H9 (cell line): ENCODE results near the gene SEC23B. TPM values are rescaled to one million over a fixed set of nuclear protein-coding genes. Genes with fewer than 3 reads are reported as not detected.
A peak's percentile ranks its signal among the peaks of the same experiment; 100 is the strongest.

Experiments used
- DNase-seq: peaks from one replicate; pipeline ENCODE4 v3.0.0-alpha.2; 2017
- H2AFZ ChIP-seq: one replicate; pipeline ENCODE4 v1.6.1; 2013; ENCODE audit warnings: mild to moderate bottlenecking, low read length, control low read depth, moderate library complexity
- H2AK5ac ChIP-seq: 2 replicates; pipeline ENCODE4 v1.6.1; 2013; ENCODE audit warnings: low read length, control low read depth, mixed read lengths; ENCODE audit not compliant: insufficient read length
- H2BK120ac ChIP-seq: one replicate; pipeline ENCODE4 v1.6.1; 2013; ENCODE audit warnings: low read depth, mild to moderate bottlenecking, low read length, control low read depth, inconsistent platforms; ENCODE audit not compliant: poor library complexity, severe bottlenecking
- H2BK12ac ChIP-seq: 2 replicates; pipeline ENCODE4 v1.6.1; 2013; ENCODE audit warnings: low read length, control low read depth, mixed read lengths, low read depth; ENCODE audit not compliant: insufficient read length
- H2BK15ac ChIP-seq: 2 replicates; pipeline ENCODE4 v1.6.1; 2013; ENCODE audit warnings: low read depth, low read length, control low read depth
- H2BK20ac ChIP-seq: one replicate; pipeline ENCODE4 v1.6.1; 2013; ENCODE audit warnings: low read depth, mild to moderate bottlenecking, low read length, control low read depth, inconsistent platforms; ENCODE audit not compliant: poor library complexity, severe bottlenecking
- H2BK5ac ChIP-seq: 2 replicates; pipeline ENCODE4 v1.6.1; 2013; ENCODE audit warnings: low read length, control low read depth, mixed read lengths; ENCODE audit not compliant: insufficient read length
- H3K14ac ChIP-seq: 2 replicates; pipeline ENCODE4 v1.6.1; 2013; ENCODE audit warnings: low read length, control low read depth; ENCODE audit not compliant: insufficient read depth
- H3K18ac ChIP-seq: 2 replicates; pipeline ENCODE4 v1.6.1; 2013; ENCODE audit warnings: low read depth, mild to moderate bottlenecking, mixed read lengths, low read length, control low read depth; ENCODE audit not compliant: insufficient read length
- H3K23ac ChIP-seq: 2 replicates; pipeline ENCODE4 v1.6.1; 2013; ENCODE audit warnings: low read length, control low read depth, mixed read lengths, low read depth; ENCODE audit not compliant: insufficient read length
- H3K23me2 ChIP-seq: 2 replicates; pipeline ENCODE4 v1.6.1; 2013; ENCODE audit warnings: low read depth, mild to moderate bottlenecking, mixed read lengths, low read length, control low read depth; ENCODE audit not compliant: insufficient read length, poor library complexity, severe bottlenecking
- H3K27ac ChIP-seq: 2 replicates; pipeline ENCODE4 v1.5.1; 2013; ENCODE audit warnings: low read length, control low read depth, mixed read lengths, low read depth; ENCODE audit not compliant: insufficient read length
- H3K27me3 ChIP-seq: 2 replicates; pipeline ENCODE4 v1.6.1; 2013; ENCODE audit warnings: low read length, control low read depth, inconsistent platforms; ENCODE audit not compliant: insufficient read depth
- H3K4ac ChIP-seq: 2 replicates; pipeline ENCODE4 v1.6.1; 2013; ENCODE audit warnings: low read depth, mild to moderate bottlenecking, control low read depth, inconsistent platforms, low read length, moderate library complexity
- H3K4me1 ChIP-seq: 2 replicates; pipeline ENCODE4 v1.6.1; 2013; ENCODE audit warnings: low read length, control low read depth, inconsistent platforms; ENCODE audit not compliant: insufficient read depth
- H3K4me2 ChIP-seq: 2 replicates; pipeline ENCODE4 v1.6.1; 2013; ENCODE audit warnings: low read length, control low read depth, mixed read lengths; ENCODE audit not compliant: insufficient read length, insufficient read depth
- H3K56ac ChIP-seq: 2 replicates; pipeline ENCODE4 v1.6.1; 2013; ENCODE audit warnings: low read depth, mild to moderate bottlenecking, mixed read lengths, low read length, control low read depth; ENCODE audit not compliant: insufficient read length
- H3K79me1 ChIP-seq: 2 replicates; pipeline ENCODE4 v1.6.1; 2013; ENCODE audit warnings: low read depth, mild to moderate bottlenecking, moderate library complexity, low read length, control low read depth, inconsistent platforms; ENCODE audit not compliant: insufficient read depth, poor library complexity, severe bottlenecking
- H3K79me2 ChIP-seq: 2 replicates; pipeline ENCODE4 v1.6.1; 2013; ENCODE audit warnings: low read length, control low read depth, inconsistent platforms; ENCODE audit not compliant: insufficient read depth
- H3K9ac ChIP-seq: 2 replicates; pipeline ENCODE4 v1.6.1; 2013; ENCODE audit warnings: low read length, control low read depth, mixed read lengths; ENCODE audit not compliant: insufficient read length; ENCODE audit errors: extremely low read depth
- H3K9me3 ChIP-seq: one replicate; pipeline ENCODE4 v1.6.1; 2013; ENCODE audit warnings: low read depth, low read length, inconsistent platforms; ENCODE audit not compliant: control insufficient read depth
- H3T11ph ChIP-seq: one replicate; pipeline ENCODE4 v1.6.1; 2013; ENCODE audit warnings: mild to moderate bottlenecking, low read length, control low read depth, inconsistent platforms
- H4K20me1 ChIP-seq: one replicate; pipeline ENCODE4 v1.6.1; 2013; ENCODE audit not compliant: control insufficient read depth, insufficient read length, insufficient read depth
- H4K5ac ChIP-seq: 2 replicates; pipeline ENCODE4 v1.6.1; 2013; ENCODE audit warnings: low read depth, mild to moderate bottlenecking, mixed read lengths, low read length, control low read depth; ENCODE audit not compliant: insufficient read length
- H4K8ac ChIP-seq: replicated peaks from 2 replicates; pipeline ENCODE4 v1.6.1; 2013; ENCODE audit warnings: low read length, control low read depth, mixed read lengths, low read depth; ENCODE audit not compliant: insufficient read length
- H4K91ac ChIP-seq: 2 replicates; pipeline ENCODE4 v1.6.1; 2013; ENCODE audit warnings: low read depth, mild to moderate bottlenecking, moderate library complexity, mixed read lengths, low read length, control low read depth; ENCODE audit not compliant: insufficient read length
- H3K27ac Mint-ChIP-seq, 3 experiments: 2 replicates in 2 of 3; 3 replicates in 1 of 3; pipeline ENCODE4 v1.8.0; 2020 to 2021; ENCODE audit warnings: mixed read lengths in 3 of 3, mild to moderate bottlenecking in 1 of 3, moderate library complexity in 1 of 3
- H3K27me3 Mint-ChIP-seq: 2 replicates; pipeline ENCODE4 v1.8.0; 2021; ENCODE audit warnings: low read depth, mild to moderate bottlenecking, moderate library complexity, mixed read lengths
- H3K36me3 Mint-ChIP-seq, 3 experiments: 2 replicates in 2 of 3; 3 replicates in 1 of 3; pipeline ENCODE4 v1.8.0; 2020 to 2021; ENCODE audit warnings: low read depth in 3 of 3, mixed read lengths in 3 of 3; ENCODE audit not compliant: insufficient read depth in 1 of 3
- H3K4me1 Mint-ChIP-seq, 2 experiments: 2 replicates each; pipeline ENCODE4 v1.8.0; 2020; ENCODE audit warnings: mixed read lengths in 2 of 2
- H3K4me3 Mint-ChIP-seq, 2 experiments: 2 replicates in 1 of 2; 3 replicates in 1 of 2; pipeline ENCODE4 v1.8.0; 2020 to 2021; ENCODE audit warnings: mild to moderate bottlenecking in 2 of 2, mixed read lengths in 2 of 2, moderate library complexity in 1 of 2
- H3K9me3 Mint-ChIP-seq, 2 experiments: 2 replicates in 1 of 2; 3 replicates in 1 of 2; pipeline ENCODE4 v1.8.0; 2020; ENCODE audit warnings: mild to moderate bottlenecking in 2 of 2, mixed read lengths in 2 of 2, moderate library complexity in 1 of 2
- CTCF ChIP-seq: fragments of 200-600 bp; sonication (generic); conservative IDR thresholded peaks from 3 replicates; pipeline ENCODE4 v1.8.0; 2021; ENCODE audit warnings: antibody characterized with exemption, mild to moderate bottlenecking
- WGBS: extraction: QIAGEN DNeasy Blood & Tissue Kit; methylation state at CpG from one replicate; pipeline ENCODE4 v1.1.7; 2013; ENCODE audit warnings: missing lambda C conversion rate, low lambda C conversion rate, mixed read lengths; ENCODE audit not compliant: insufficient read length; ENCODE audit errors: extremely low coverage; 5-methylcytosine and 5-hydroxymethylcytosine counted together
- total RNA-seq: library from RNA; stranded (reverse); gene quantifications from 2 replicates; pipeline ENCODE4 v1.2.1, GENCODE V29; 2021

The SEC23B gene
- total RNA-seq, 1 experiment from 2014 or later, result 65.9 TPM

- H2BK15ac ChIP-seq, result no peak overlapping the region
- H3K23me2 ChIP-seq, result no peaks in the 10 kb centered on the region
- no peak overlapping the region for H2BK120ac ChIP-seq
- H3K27ac ChIP-seq, result no peak overlapping the region
- H2BK5ac ChIP-seq, result no peak overlapping the region
- Mint-ChIP-seq H3K27ac (peak overlapping the region in 1 of 3 experiments; percentile 62; a peak in 1 of 7 replicates), H3K4me3 (no peak overlapping the region), H3K27me3 (no peaks in the 10 kb centered on the region), H3K36me3 (peaks cover 15 to 67% (median 44%) of the 10 kb centered on the region in 3 experiments), H3K4me1 (no peaks in the 10 kb centered on the region), H3K9me3 (no peaks in the 10 kb centered on the region)
- H3K79me2 ChIP-seq, result no peaks in the 10 kb centered on the region
- no peak overlapping the region for H4K5ac ChIP-seq
- no peak overlapping the region for H2AFZ ChIP-seq
- H3K18ac ChIP-seq, result no peak overlapping the region
- no peaks in the 10 kb centered on the region for H3K9me3 ChIP-seq
- H4K20me1 ChIP-seq, result no peaks in the 10 kb centered on the region
- H3K23ac ChIP-seq, result no peak overlapping the region
- no peak overlapping the region for H3T11ph ChIP-seq
- H3K56ac ChIP-seq, result no peak overlapping the region
- H2AK5ac ChIP-seq, result no peak overlapping the region
- WGBS, result no CpG with 5 or more reads among the region's 4 CpGs
- no peak overlapping the region for H2BK12ac ChIP-seq
- no peak overlapping the region for H3K4ac ChIP-seq
- no peaks in the 10 kb centered on the region for H3K4me1 ChIP-seq
- H2BK20ac ChIP-seq, result no peak overlapping the region
- TF ChIP-seq CTCF, result no peak
- no peak overlapping the region for H4K8ac ChIP-seq
- H3K79me1 ChIP-seq, result no peaks in the 10 kb centered on the region
- no peak overlapping the region for H3K9ac ChIP-seq
- DNase-seq, result no peak
- H4K91ac ChIP-seq, result no peak overlapping the region
- H3K14ac ChIP-seq, result no peak overlapping the region
- no peak overlapping the region for H3K4me2 ChIP-seq
- no peaks in the 10 kb centered on the region for H3K27me3 ChIP-seq
Measured at GRCh38 chr20:18543216-18543615, 35.5 kb downstream of the SEC23B start.
